ENCODE data around the gene ANAPC2. TPM values are rescaled to one million over a fixed set of nuclear protein-coding genes. Genes with fewer than 3 reads are reported as not detected.

Gene ANAPC2
- total RNA-seq, 1 donor: 22.9 TPM

DNA sequence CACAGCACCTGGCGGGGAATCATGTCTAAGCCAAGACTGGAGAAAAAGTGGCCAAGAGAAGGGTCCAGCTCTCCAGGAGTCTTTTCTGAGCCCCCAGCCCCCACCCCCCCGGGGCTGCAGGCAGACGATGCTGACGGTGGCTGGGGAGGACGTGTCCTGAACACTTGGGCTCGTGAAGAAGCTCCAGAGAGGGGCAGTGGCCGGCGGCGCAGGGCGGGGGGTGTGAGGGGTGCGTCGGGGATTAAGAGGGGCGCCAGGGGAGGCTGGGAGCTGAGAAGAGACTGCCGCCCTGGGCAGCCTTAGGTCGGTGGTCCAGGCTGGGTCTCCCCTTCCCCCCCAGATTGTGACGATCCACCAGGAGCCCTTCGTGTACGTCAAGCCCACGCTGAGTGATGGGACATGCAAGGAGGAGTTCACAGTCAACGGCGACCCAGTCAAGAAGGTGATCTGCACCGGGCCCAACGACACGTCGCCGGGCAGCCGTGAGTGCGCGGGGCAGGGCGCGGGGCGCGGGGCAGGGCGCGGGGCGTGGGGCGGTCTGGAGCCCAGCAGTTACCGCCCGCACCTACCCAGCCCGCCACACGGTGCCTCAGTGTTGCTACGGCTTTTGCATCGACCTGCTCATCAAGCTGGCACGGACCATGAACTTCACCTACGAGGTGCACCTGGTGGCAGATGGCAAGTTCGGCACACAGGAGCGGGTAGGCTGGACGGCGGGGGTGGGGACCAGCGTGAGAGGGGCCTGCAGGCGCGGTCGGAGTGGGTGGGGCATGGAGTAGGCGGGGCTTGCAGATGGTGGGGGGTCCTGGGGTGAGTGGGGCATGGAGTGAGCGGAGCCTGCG lies 27.4 kb downstream of the ANAPC2 start:
- H3K4me3 ChIP-seq (ENCODE audit: low read depth, low read length): no peak overlapping the region
- TF ChIP-seq, protein P1, sequence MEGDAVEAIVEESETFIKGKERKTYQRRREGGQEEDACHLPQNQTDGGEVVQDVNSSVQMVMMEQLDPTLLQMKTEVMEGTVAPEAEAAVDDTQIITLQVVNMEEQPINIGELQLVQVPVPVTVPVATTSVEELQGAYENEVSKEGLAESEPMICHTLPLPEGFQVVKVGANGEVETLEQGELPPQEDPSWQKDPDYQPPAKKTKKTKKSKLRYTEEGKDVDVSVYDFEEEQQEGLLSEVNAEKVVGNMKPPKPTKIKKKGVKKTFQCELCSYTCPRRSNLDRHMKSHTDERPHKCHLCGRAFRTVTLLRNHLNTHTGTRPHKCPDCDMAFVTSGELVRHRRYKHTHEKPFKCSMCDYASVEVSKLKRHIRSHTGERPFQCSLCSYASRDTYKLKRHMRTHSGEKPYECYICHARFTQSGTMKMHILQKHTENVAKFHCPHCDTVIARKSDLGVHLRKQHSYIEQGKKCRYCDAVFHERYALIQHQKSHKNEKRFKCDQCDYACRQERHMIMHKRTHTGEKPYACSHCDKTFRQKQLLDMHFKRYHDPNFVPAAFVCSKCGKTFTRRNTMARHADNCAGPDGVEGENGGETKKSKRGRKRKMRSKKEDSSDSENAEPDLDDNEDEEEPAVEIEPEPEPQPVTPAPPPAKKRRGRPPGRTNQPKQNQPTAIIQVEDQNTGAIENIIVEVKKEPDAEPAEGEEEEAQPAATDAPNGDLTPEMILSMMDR (IDR thresholded peaks at IDR 0.05; ENCODE audit: insufficient read depth, low read depth, low read length): no peak
- no peak for DNase-seq (ENCODE audit: low read depth)

DNA sequence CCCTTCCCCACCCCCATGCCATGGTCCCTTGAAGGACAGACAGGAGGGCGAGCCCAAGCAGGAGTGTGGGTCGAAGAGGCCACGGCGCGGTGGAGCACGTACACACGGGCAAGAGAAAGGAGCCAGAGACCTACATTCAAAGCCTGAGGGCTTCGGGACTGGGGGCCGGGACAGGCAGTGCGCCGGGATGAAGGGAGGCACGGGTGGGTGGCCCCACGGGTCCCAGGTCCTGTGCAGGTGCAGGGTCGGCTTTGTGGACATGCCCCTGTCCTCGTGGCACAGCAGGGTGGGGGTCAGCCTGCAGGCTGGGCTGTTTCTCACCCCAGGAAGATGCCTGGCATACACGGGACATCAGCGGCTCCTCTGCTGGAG lies 28.3 kb downstream of the ANAPC2 start:
- H3K4me3 ChIP-seq (ENCODE audit: low read depth, low read length): no peak overlapping the region
- TF ChIP-seq, protein P1 (IDR thresholded peaks at IDR 0.05; ENCODE audit: insufficient read depth, low read depth, low read length): no peak
- no peak for DNase-seq (ENCODE audit: low read depth)

DNA sequence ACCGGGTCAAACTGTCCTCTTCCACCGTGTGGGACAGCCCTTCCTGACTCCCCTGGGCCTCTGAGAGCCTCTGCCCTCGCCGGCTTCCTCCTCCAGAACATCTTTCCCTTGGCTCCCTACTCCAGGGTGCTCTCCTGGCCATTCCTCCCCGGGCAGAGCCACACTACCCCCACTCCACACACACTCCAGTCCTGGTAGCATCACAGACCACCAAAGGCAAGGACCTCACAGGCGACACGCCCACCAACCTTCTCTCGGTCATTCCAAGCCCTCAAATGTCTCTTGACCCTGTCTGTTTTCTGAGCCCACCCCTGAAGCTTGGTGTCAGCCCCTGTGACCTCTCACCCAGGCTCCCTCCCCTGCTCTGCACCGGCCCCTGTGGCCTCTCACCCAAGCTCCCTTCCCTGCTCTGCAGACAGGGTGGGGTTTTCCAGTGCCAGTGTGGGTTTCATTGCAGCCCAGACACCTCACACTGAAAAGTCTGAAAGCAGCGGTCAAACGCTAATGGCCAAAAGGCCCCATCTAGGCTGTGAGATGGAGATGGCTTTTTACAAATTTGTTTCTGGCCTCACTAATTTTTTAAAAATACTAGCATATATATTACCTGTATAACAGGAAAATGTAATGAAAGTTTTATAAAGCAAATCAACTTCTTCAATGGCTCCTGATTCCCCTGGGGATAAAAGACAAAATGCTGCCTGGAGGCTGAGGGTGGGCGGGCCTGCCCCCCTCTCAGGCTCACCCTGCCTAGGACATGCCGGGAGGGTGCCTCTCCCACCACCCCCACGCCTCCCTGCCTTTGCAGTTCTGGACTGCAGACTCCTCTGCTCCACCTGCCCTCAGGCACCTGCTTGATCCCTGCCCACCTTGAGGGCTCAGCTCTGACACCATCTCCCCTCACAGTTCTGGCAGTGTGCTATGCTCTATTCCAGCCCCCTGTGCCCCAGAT lies 29.0 kb downstream of the ANAPC2 start:
- no peak overlapping the region for H3K4me3 ChIP-seq (ENCODE audit: low read depth, low read length)
- DNase-seq (ENCODE audit: low read depth): no peak
- TF ChIP-seq, protein P1 (IDR thresholded peaks at IDR 0.05; ENCODE audit: insufficient read depth, low read depth, low read length): no peak

DNA sequence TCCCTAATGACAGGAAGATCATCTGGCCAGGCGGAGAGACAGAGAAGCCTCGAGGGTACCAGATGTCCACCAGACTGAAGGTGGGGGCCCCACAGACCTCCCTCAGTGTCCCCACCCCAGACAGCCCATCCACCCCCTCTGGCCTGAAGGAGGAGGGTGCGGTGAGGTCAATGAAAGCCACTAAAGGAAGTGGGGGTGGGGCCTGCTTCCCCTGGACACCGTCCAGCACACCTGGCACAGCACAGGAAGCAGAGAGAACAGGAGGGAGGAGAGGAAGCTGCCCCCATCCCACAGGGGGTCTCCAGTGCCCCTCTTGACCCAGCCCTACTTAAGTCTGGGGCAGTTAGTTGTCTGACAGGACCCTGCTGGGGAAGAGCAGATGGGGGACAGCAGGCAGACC lies 29.7 kb downstream of the ANAPC2 start:
- DNase-seq (ENCODE audit: low read depth): no peak
- TF ChIP-seq, protein P1 (IDR thresholded peaks at IDR 0.05; ENCODE audit: insufficient read depth, low read depth, low read length): no peak
- H3K4me3 ChIP-seq (ENCODE audit: low read depth, low read length): no peak overlapping the region

DNA sequence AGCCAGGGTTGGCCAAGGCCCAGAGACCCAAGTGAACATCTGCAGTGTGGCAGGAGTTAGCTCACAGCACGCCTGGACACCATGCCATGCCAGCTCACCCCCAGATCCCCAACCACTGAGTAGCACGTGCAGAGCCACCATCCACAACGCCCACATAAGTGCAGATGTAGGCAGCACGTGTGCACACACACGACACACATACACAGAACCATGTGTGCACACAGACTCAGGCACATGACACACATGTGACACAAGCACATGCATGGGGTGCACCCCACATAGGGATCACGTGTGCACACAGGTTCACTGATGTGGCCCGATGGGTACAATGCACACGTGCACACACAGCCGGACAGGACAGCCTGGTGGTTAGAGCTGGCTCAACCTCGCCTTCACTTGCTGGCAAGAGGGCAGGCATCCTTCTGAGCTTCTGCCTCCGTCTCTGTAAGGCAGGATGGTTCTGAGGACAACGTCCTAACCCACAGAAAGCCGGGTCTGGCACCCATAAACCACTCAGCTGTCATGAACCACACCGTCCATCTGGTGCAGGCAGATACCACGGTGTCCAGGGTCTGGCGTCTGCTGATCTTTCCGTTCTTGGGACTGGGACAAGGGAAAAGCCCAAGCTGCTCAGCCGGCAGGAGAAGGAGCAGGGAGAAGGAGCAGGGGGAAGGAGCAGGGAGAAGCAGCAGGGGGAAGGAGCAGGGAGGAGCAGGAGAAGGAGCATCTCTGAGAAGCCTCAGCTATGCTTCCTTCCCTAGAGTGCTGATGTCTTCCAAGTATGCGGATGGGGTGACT lies 30.5 kb downstream of the ANAPC2 start:
- no peak for DNase-seq (ENCODE audit: low read depth)

More for the DNA sequence above, 30.5 kb downstream of the ANAPC2 start:
- H3K4me3 ChIP-seq (ENCODE audit: low read depth, low read length): no peak overlapping the region
- TF ChIP-seq, protein P1 (IDR thresholded peaks at IDR 0.05; ENCODE audit: insufficient read depth, low read depth, low read length): no peak

Measured in fibroblast of villous mesenchyme (primary cell).